H9 (cell line): Measurements from ENCODE around the gene COL5A2. TPM values are rescaled to one million over a fixed set of nuclear protein-coding genes. Genes with fewer than 3 reads are reported as not detected.

Experiments used
- DNase-seq: peaks from one replicate; pipeline ENCODE4 v3.0.0-alpha.2; 2017
- H2AFZ ChIP-seq: one replicate; pipeline ENCODE4 v1.6.1; 2013; ENCODE audit warnings: mild to moderate bottlenecking, low read length, control low read depth, moderate library complexity
- H2AK5ac ChIP-seq: 2 replicates; pipeline ENCODE4 v1.6.1; 2013; ENCODE audit warnings: low read length, control low read depth, mixed read lengths; ENCODE audit not compliant: insufficient read length
- H2BK120ac ChIP-seq: one replicate; pipeline ENCODE4 v1.6.1; 2013; ENCODE audit warnings: low read depth, mild to moderate bottlenecking, low read length, control low read depth, inconsistent platforms; ENCODE audit not compliant: poor library complexity, severe bottlenecking
- H2BK12ac ChIP-seq: 2 replicates; pipeline ENCODE4 v1.6.1; 2013; ENCODE audit warnings: low read length, control low read depth, mixed read lengths, low read depth; ENCODE audit not compliant: insufficient read length
- H2BK15ac ChIP-seq: 2 replicates; pipeline ENCODE4 v1.6.1; 2013; ENCODE audit warnings: low read depth, low read length, control low read depth
- H2BK20ac ChIP-seq: one replicate; pipeline ENCODE4 v1.6.1; 2013; ENCODE audit warnings: low read depth, mild to moderate bottlenecking, low read length, control low read depth, inconsistent platforms; ENCODE audit not compliant: poor library complexity, severe bottlenecking
- H2BK5ac ChIP-seq: 2 replicates; pipeline ENCODE4 v1.6.1; 2013; ENCODE audit warnings: low read length, control low read depth, mixed read lengths; ENCODE audit not compliant: insufficient read length
- H3K14ac ChIP-seq: 2 replicates; pipeline ENCODE4 v1.6.1; 2013; ENCODE audit warnings: low read length, control low read depth; ENCODE audit not compliant: insufficient read depth
- H3K18ac ChIP-seq: 2 replicates; pipeline ENCODE4 v1.6.1; 2013; ENCODE audit warnings: low read depth, mild to moderate bottlenecking, mixed read lengths, low read length, control low read depth; ENCODE audit not compliant: insufficient read length
- H3K23ac ChIP-seq: 2 replicates; pipeline ENCODE4 v1.6.1; 2013; ENCODE audit warnings: low read length, control low read depth, mixed read lengths, low read depth; ENCODE audit not compliant: insufficient read length
- H3K23me2 ChIP-seq: 2 replicates; pipeline ENCODE4 v1.6.1; 2013; ENCODE audit warnings: low read depth, mild to moderate bottlenecking, mixed read lengths, low read length, control low read depth; ENCODE audit not compliant: insufficient read length, poor library complexity, severe bottlenecking
- H3K27ac ChIP-seq: 2 replicates; pipeline ENCODE4 v1.5.1; 2013; ENCODE audit warnings: low read length, control low read depth, mixed read lengths, low read depth; ENCODE audit not compliant: insufficient read length
- H3K27me3 ChIP-seq: 2 replicates; pipeline ENCODE4 v1.6.1; 2013; ENCODE audit warnings: low read length, control low read depth, inconsistent platforms; ENCODE audit not compliant: insufficient read depth
- H3K4ac ChIP-seq: 2 replicates; pipeline ENCODE4 v1.6.1; 2013; ENCODE audit warnings: low read depth, mild to moderate bottlenecking, control low read depth, inconsistent platforms, low read length, moderate library complexity
- H3K4me1 ChIP-seq: 2 replicates; pipeline ENCODE4 v1.6.1; 2013; ENCODE audit warnings: low read length, control low read depth, inconsistent platforms; ENCODE audit not compliant: insufficient read depth
- H3K4me2 ChIP-seq: 2 replicates; pipeline ENCODE4 v1.6.1; 2013; ENCODE audit warnings: low read length, control low read depth, mixed read lengths; ENCODE audit not compliant: insufficient read length, insufficient read depth
- H3K56ac ChIP-seq: 2 replicates; pipeline ENCODE4 v1.6.1; 2013; ENCODE audit warnings: low read depth, mild to moderate bottlenecking, mixed read lengths, low read length, control low read depth; ENCODE audit not compliant: insufficient read length
- H3K79me1 ChIP-seq: 2 replicates; pipeline ENCODE4 v1.6.1; 2013; ENCODE audit warnings: low read depth, mild to moderate bottlenecking, moderate library complexity, low read length, control low read depth, inconsistent platforms; ENCODE audit not compliant: insufficient read depth, poor library complexity, severe bottlenecking
- H3K79me2 ChIP-seq: 2 replicates; pipeline ENCODE4 v1.6.1; 2013; ENCODE audit warnings: low read length, control low read depth, inconsistent platforms; ENCODE audit not compliant: insufficient read depth
- H3K9ac ChIP-seq: 2 replicates; pipeline ENCODE4 v1.6.1; 2013; ENCODE audit warnings: low read length, control low read depth, mixed read lengths; ENCODE audit not compliant: insufficient read length; ENCODE audit errors: extremely low read depth
- H3K9me3 ChIP-seq: one replicate; pipeline ENCODE4 v1.6.1; 2013; ENCODE audit warnings: low read depth, low read length, inconsistent platforms; ENCODE audit not compliant: control insufficient read depth
- H3T11ph ChIP-seq: one replicate; pipeline ENCODE4 v1.6.1; 2013; ENCODE audit warnings: mild to moderate bottlenecking, low read length, control low read depth, inconsistent platforms
- H4K20me1 ChIP-seq: one replicate; pipeline ENCODE4 v1.6.1; 2013; ENCODE audit not compliant: control insufficient read depth, insufficient read length, insufficient read depth
- H4K5ac ChIP-seq: 2 replicates; pipeline ENCODE4 v1.6.1; 2013; ENCODE audit warnings: low read depth, mild to moderate bottlenecking, mixed read lengths, low read length, control low read depth; ENCODE audit not compliant: insufficient read length
- H4K8ac ChIP-seq: replicated peaks from 2 replicates; pipeline ENCODE4 v1.6.1; 2013; ENCODE audit warnings: low read length, control low read depth, mixed read lengths, low read depth; ENCODE audit not compliant: insufficient read length
- H4K91ac ChIP-seq: 2 replicates; pipeline ENCODE4 v1.6.1; 2013; ENCODE audit warnings: low read depth, mild to moderate bottlenecking, moderate library complexity, mixed read lengths, low read length, control low read depth; ENCODE audit not compliant: insufficient read length
- H3K27ac Mint-ChIP-seq, 3 experiments: 2 replicates in 2 of 3; 3 replicates in 1 of 3; pipeline ENCODE4 v1.8.0; 2020 to 2021; ENCODE audit warnings: mixed read lengths in 3 of 3, mild to moderate bottlenecking in 1 of 3, moderate library complexity in 1 of 3
- H3K27me3 Mint-ChIP-seq: 2 replicates; pipeline ENCODE4 v1.8.0; 2021; ENCODE audit warnings: low read depth, mild to moderate bottlenecking, moderate library complexity, mixed read lengths
- H3K36me3 Mint-ChIP-seq, 3 experiments: 2 replicates in 2 of 3; 3 replicates in 1 of 3; pipeline ENCODE4 v1.8.0; 2020 to 2021; ENCODE audit warnings: low read depth in 3 of 3, mixed read lengths in 3 of 3; ENCODE audit not compliant: insufficient read depth in 1 of 3
- H3K4me1 Mint-ChIP-seq, 2 experiments: 2 replicates each; pipeline ENCODE4 v1.8.0; 2020; ENCODE audit warnings: mixed read lengths in 2 of 2
- H3K4me3 Mint-ChIP-seq, 2 experiments: 2 replicates in 1 of 2; 3 replicates in 1 of 2; pipeline ENCODE4 v1.8.0; 2020 to 2021; ENCODE audit warnings: mild to moderate bottlenecking in 2 of 2, mixed read lengths in 2 of 2, moderate library complexity in 1 of 2
- H3K9me3 Mint-ChIP-seq, 2 experiments: 2 replicates in 1 of 2; 3 replicates in 1 of 2; pipeline ENCODE4 v1.8.0; 2020; ENCODE audit warnings: mild to moderate bottlenecking in 2 of 2, mixed read lengths in 2 of 2, moderate library complexity in 1 of 2
- CTCF ChIP-seq: fragments of 200-600 bp; sonication (generic); conservative IDR thresholded peaks from 3 replicates; pipeline ENCODE4 v1.8.0; 2021; ENCODE audit warnings: antibody characterized with exemption, mild to moderate bottlenecking
- WGBS: extraction: QIAGEN DNeasy Blood & Tissue Kit; methylation state at CpG from one replicate; pipeline ENCODE4 v1.1.7; 2013; ENCODE audit warnings: missing lambda C conversion rate, low lambda C conversion rate, mixed read lengths; ENCODE audit not compliant: insufficient read length; ENCODE audit errors: extremely low coverage; 5-methylcytosine and 5-hydroxymethylcytosine counted together
- total RNA-seq: library from RNA; stranded (reverse); gene quantifications from 2 replicates; pipeline ENCODE4 v1.2.1, GENCODE V29; 2021

Gene COL5A2
- total RNA-seq, 1 experiment from 2014 or later = 10.5 TPM

- Histone ChIP-seq H2AFZ (no peak overlapping the region), H2AK5ac (no peak overlapping the region), H3K4me2 (no peak overlapping the region), H4K20me1 (no peaks in the 10 kb centered on the region), H3K56ac (no peak overlapping the region), H2BK15ac (no peak overlapping the region), H3K9ac (no peak overlapping the region), H4K8ac (no peak overlapping the region), H3K79me1 (no peaks in the 10 kb centered on the region), H4K91ac (no peak overlapping the region), H3K9me3 (no peaks in the 10 kb centered on the region), H3K27me3 (no peaks in the 10 kb centered on the region), H3K4ac (no peak overlapping the region), H3K18ac (no peak overlapping the region), H3K14ac (no peak overlapping the region), H2BK12ac (no peak overlapping the region), H3K23ac (no peak overlapping the region), H3K27ac (no peak overlapping the region), H3K23me2 (no peaks in the 10 kb centered on the region), H3K4me1 (no peaks in the 10 kb centered on the region), H3T11ph (no peak overlapping the region), H3K79me2 (no peaks in the 10 kb centered on the region), H2BK120ac (no peak overlapping the region), H2BK20ac (no peak overlapping the region), H4K5ac (no peak overlapping the region), H2BK5ac (no peak overlapping the region)
- WGBS = no CpG with 5 or more reads among the region's 7 CpGs
- H3K27ac Mint-ChIP-seq = no peak overlapping the region
- no peak for DNase-seq
- no peaks in the 10 kb centered on the region; a peak in 1 of 4 replicates for H3K4me1 Mint-ChIP-seq
- H3K9me3 Mint-ChIP-seq = no peaks in the 10 kb centered on the region
- no peaks in the 10 kb centered on the region for H3K36me3 Mint-ChIP-seq
- TF ChIP-seq CTCF = no peak
- H3K4me3 Mint-ChIP-seq = no peak overlapping the region
- H3K27me3 Mint-ChIP-seq = no peaks in the 10 kb centered on the region
Measured at GRCh38 chr2:189050165-189050712, 129.3 kb downstream of the COL5A2 start.
